ENCODE results near the gene ROPN1L. TPM values are rescaled to one million over a fixed set of nuclear protein-coding genes. Genes with fewer than 3 reads are reported as not detected.

The ROPN1L gene
- total RNA-seq, 1 donor from 2014 or later = 1.9 TPM

GRCh38 chr5:10440367-10440990 is 1.2 kb upstream of the ROPN1L start:
- Histone ChIP-seq H3K4me3 (peak overlapping the region; percentile 55), H3K4me1 (peaks cover 16% of the 10 kb centered on the region), H3K9me3 (no peaks in the 10 kb centered on the region), H3K27me3 (no peaks in the 10 kb centered on the region), H3K36me3 (peaks cover 6% of the 10 kb centered on the region), H3K27ac (no peak overlapping the region)
- TF ChIP-seq CTCF (IDR thresholded peaks at IDR 0.05) = no peak
- DNase-seq (no peak), ATAC-seq (no peak)
- intact Hi-C loops (cut with DNase I) = no loop called here

DNA sequence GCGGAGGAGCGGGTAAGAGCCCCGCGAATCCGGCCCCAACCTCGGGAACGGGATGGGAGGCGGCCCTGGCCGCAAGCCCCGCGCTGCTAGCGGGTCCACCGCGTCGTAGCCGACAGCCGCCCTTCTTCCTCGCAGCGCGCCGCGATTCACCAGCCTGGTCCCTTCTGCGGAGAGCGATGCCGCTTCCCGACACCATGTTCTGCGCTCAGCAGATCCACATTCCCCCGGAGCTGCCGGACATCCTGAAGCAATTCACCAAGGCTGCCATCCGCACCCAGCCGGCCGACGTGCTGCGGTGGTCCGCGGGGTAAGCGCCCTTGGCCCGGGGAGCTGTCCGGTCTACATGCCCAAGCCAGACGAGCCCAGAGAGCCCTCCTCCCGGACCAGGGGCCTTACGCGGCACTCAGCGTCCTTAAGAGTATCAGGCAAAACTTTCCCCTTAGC is 335 bp downstream of the ROPN1L start:
- peaks cover 1% of the 10 kb centered on the region for H3K36me3 ChIP-seq
- no peaks in the 10 kb centered on the region for H3K27me3 ChIP-seq
- no peak for TF ChIP-seq CTCF (IDR thresholded peaks at IDR 0.05)
- H3K27ac ChIP-seq = peak overlapping the region; percentile 55
- no peaks in the 10 kb centered on the region for H3K9me3 ChIP-seq
- ATAC-seq = peak; percentile 60
- peaks cover 16% of the 10 kb centered on the region for H3K4me1 ChIP-seq
- intact Hi-C loops (cut with DNase I) = no loop called here
- H3K4me3 ChIP-seq = peak overlapping the region; percentile 55
- DNase-seq = no peak

- no peak for ATAC-seq
- H3K4me1 ChIP-seq = peaks cover 16% of the 10 kb centered on the region
- DNase-seq = no peak
These were observed 897 bp downstream of the ROPN1L start for GRCh38 chr5:10442576-10442975.

DNA sequence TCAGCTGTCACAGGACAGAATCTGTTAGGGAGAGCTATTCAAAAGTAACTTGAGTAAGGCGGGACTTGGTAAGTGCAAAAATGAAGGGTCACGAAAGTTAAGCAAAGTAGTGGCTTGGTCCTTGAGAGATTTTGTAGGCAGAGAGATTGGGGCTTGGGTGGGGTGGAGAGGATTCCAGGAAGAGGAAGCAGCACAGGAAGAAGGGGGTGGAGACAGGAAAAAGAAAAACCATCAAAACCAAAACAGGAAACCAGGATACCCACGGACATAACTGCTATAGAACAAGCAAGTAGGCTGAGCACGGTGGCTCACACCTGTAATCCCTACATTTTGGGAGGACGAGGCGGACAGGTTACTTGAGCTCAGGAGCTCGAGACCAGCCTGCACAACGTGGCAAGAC is 3.7 kb downstream of the ROPN1L start:
- Histone ChIP-seq H3K4me3 (no peak overlapping the region), H3K27ac (no peak overlapping the region), H3K27me3 (no peaks in the 10 kb centered on the region), H3K4me1 (peaks cover 16% of the 10 kb centered on the region), H3K36me3 (no peaks in the 10 kb centered on the region), H3K9me3 (no peaks in the 10 kb centered on the region)
- no peak for TF ChIP-seq CTCF (IDR thresholded peaks at IDR 0.05)
- intact Hi-C loops (cut with DNase I) = no loop called here
- DNase-seq (no peak), ATAC-seq (no peak)

More at GRCh38 chr5:10442576-10442975, 897 bp downstream of the ROPN1L start:
- no peaks in the 10 kb centered on the region for H3K9me3 ChIP-seq
- no peak for TF ChIP-seq CTCF (IDR thresholded peaks at IDR 0.05)
- peak overlapping the region; percentile 55 for H3K4me3 ChIP-seq
- no peaks in the 10 kb centered on the region for H3K36me3 ChIP-seq
- H3K27me3 ChIP-seq = no peaks in the 10 kb centered on the region
- intact Hi-C loops (cut with DNase I) = no loop called here
- H3K27ac ChIP-seq = no peak overlapping the region

DNA sequence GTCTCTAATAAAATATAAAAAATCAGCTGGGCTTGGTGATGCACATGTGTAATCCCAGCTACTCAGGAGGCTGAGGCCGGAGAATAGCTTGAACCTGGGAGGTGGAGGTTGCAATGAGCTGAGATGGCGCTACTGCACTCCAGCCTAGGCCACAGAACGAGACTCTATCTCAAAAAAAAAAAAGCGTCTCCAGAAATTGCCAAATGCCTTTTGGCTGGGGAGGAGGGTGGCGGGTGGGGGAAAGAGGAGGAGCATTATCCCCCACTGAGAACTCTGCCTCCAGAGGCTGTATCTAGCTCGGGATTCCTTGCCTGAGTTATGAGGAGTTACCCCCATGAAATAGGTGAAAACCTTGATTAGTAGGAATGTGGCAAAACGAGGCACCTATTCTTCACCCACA is 4.8 kb downstream of the ROPN1L start:
- intact Hi-C loops (cut with DNase I) = no loop called here
- Histone ChIP-seq H3K27ac (no peak overlapping the region), H3K4me3 (no peak overlapping the region), H3K4me1 (peaks cover 10% of the 10 kb centered on the region), H3K36me3 (no peaks in the 10 kb centered on the region), H3K27me3 (no peaks in the 10 kb centered on the region), H3K9me3 (no peaks in the 10 kb centered on the region)
- DNase-seq (no peak), ATAC-seq (no peak)
- TF ChIP-seq CTCF (IDR thresholded peaks at IDR 0.05) = no peak

DNA sequence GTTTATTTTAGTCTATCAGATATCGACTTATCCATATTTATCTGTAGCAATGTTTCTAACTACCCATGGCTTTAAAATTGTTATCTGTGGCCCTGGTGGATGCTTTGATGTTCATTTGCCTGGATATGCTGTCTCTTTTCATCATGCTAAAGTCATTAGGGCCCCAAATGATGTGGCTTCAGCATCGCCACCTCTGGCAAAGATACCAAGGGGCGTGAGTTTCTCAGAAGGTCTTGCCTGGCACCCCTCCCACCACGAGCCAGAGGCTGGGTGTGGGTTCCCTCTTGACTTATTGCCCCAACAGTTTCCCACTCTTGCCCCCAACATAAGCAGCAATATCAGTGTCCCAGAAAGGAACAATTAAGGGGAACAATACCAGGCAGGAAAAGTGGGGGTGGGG is 5.4 kb downstream of the ROPN1L start:
- DNase-seq = no peak
- no peaks in the 10 kb centered on the region for H3K27me3 ChIP-seq
- ATAC-seq = no peak
- intact Hi-C loops (cut with DNase I) = no loop called here
- no peaks in the 10 kb centered on the region for H3K36me3 ChIP-seq
- peaks cover 10% of the 10 kb centered on the region for H3K4me1 ChIP-seq
- H3K9me3 ChIP-seq = no peaks in the 10 kb centered on the region
- H3K4me3 ChIP-seq = no peak overlapping the region
- no peak overlapping the region for H3K27ac ChIP-seq
- TF ChIP-seq CTCF (IDR thresholded peaks at IDR 0.05) = no peak

All from upper lobe of right lung (tissue), 1 donor.